CD14-positive monocyte (primary cell): ENCODE data around the gene FREM3. TPM values are rescaled to one million over a fixed set of nuclear protein-coding genes. Genes with fewer than 3 reads are reported as not detected.

Experiments
- DNase-seq, 3 donors: peaks; one replicate each; pipeline ENCODE4 v3.0.0-alpha.2; 2011 to 2022
- H2AFZ ChIP-seq: 2 replicates; pipeline ENCODE4 v1.6.0; 2012; ENCODE audit warnings: mild to moderate bottlenecking, low read depth, low read length, inconsistent platforms; ENCODE audit not compliant: insufficient read depth, poor library complexity, severe bottlenecking
- H3K27ac ChIP-seq, 2 donors: 1 replicate in 1 of 2; 2 replicates in 1 of 2; pipeline ENCODE4 v1.5.1; 2012 to 2013; ENCODE audit warnings: low read length in 2 of 2, control low read depth in 1 of 2, inconsistent platforms in 1 of 2, low read depth in 1 of 2, mild to moderate bottlenecking in 1 of 2
- H3K27me3 ChIP-seq, 2 donors: one replicate each; pipeline versions ENCODE4 v1.6.0 to v1.6.1; 2011 to 2013; ENCODE audit warnings: low read length in 2 of 2; ENCODE audit not compliant: control insufficient read depth in 2 of 2, insufficient read depth in 2 of 2
- H3K36me3 ChIP-seq, 2 donors: replicated peaks in 1 of 2; 1 replicate in 1 of 2; 2 replicates in 1 of 2; pipeline versions ENCODE4 v1.5.1 to v1.6.1; 2012 to 2013; ENCODE audit warnings: low read length in 2 of 2, control low read depth in 1 of 2, inconsistent platforms in 1 of 2, mild to moderate bottlenecking in 1 of 2; ENCODE audit not compliant: insufficient read depth in 2 of 2, control insufficient read depth in 1 of 2
- H3K4me1 ChIP-seq, 2 donors: 1 replicate in 1 of 2; 2 replicates in 1 of 2; pipeline versions ENCODE4 v1.5.1 to v1.6.1; 2012 to 2013; ENCODE audit warnings: low read length in 2 of 2, control low read depth in 1 of 2, inconsistent platforms in 1 of 2, mild to moderate bottlenecking in 1 of 2, moderate library complexity in 1 of 2; ENCODE audit not compliant: insufficient read depth in 2 of 2, control insufficient read depth in 1 of 2
- H3K4me2 ChIP-seq: replicated peaks from 2 replicates; pipeline ENCODE3; 2012; ENCODE audit warnings: low read length, moderate library complexity, mild to moderate bottlenecking; ENCODE audit not compliant: poor library complexity, severe bottlenecking; ENCODE audit errors: extremely low read depth
- H3K4me3 ChIP-seq, 3 experiments: fragments of 200-600 bp in 1 of 3; sonication (generic) in 1 of 3; replicated peaks in 1 of 3; 1 replicate in 2 of 3; 2 replicates in 1 of 3; pipeline ENCODE4 v1.5.1; 2011 to 2013; ENCODE audit warnings: low read length in 3 of 3, mild to moderate bottlenecking in 3 of 3, control low read depth in 2 of 3, low read depth in 2 of 3, inconsistent platforms in 1 of 3, moderate library complexity in 1 of 3
- H3K79me2 ChIP-seq: 2 replicates; pipeline ENCODE4 v1.6.0; 2012; ENCODE audit warnings: mild to moderate bottlenecking, control low read depth, inconsistent platforms, low read length, moderate library complexity; ENCODE audit not compliant: insufficient read depth
- H3K9ac ChIP-seq: 2 replicates; pipeline ENCODE4 v1.6.0; 2017; ENCODE audit warnings: low read length, mild to moderate bottlenecking; ENCODE audit not compliant: insufficient read depth, poor library complexity, severe bottlenecking
- H3K9me3 ChIP-seq, 2 donors: replicated peaks in 1 of 2; 1 replicate in 1 of 2; 2 replicates in 1 of 2; pipeline versions ENCODE4 v1.5.1 to v1.6.1; 2012 to 2013; ENCODE audit warnings: low read length in 2 of 2, control low read depth in 1 of 2; ENCODE audit not compliant: control insufficient read depth in 1 of 2, insufficient read depth in 1 of 2
- H4K20me1 ChIP-seq: 2 replicates; pipeline ENCODE4 v1.6.0; 2012; ENCODE audit warnings: mild to moderate bottlenecking, low read length, control low read depth, moderate library complexity; ENCODE audit not compliant: insufficient read depth
- H3K27ac Mint-ChIP-seq, 7 donors: one replicate each; pipeline ENCODE4 v1.8.0; 2020; ENCODE audit warnings: mild to moderate bottlenecking in 7 of 7, mixed read lengths in 7 of 7, moderate library complexity in 6 of 7, inconsistent platforms in 2 of 7
- H3K27me3 Mint-ChIP-seq, 3 donors: one replicate each; pipeline ENCODE4 v1.8.0; 2021 to 2022; ENCODE audit warnings: low read depth in 3 of 3, mild to moderate bottlenecking in 3 of 3, mixed read lengths in 3 of 3, moderate library complexity in 3 of 3, inconsistent platforms in 1 of 3
- H3K36me3 Mint-ChIP-seq, 2 donors: one replicate each; pipeline ENCODE4 v1.8.0; 2020; ENCODE audit warnings: mixed read lengths in 2 of 2, inconsistent platforms in 1 of 2, mild to moderate bottlenecking in 1 of 2
- H3K4me1 Mint-ChIP-seq: one replicate; pipeline ENCODE4 v1.8.0; 2020; ENCODE audit warnings: mild to moderate bottlenecking, mixed read lengths
- H3K4me3 Mint-ChIP-seq, 2 donors: one replicate each; pipeline ENCODE4 v1.8.0; 2020; ENCODE audit warnings: mild to moderate bottlenecking in 2 of 2, mixed read lengths in 2 of 2, moderate library complexity in 1 of 2
- H3K9me3 Mint-ChIP-seq, 7 donors: one replicate each; pipeline ENCODE4 v1.8.0; 2020 to 2022; ENCODE audit warnings: mixed read lengths in 7 of 7, mild to moderate bottlenecking in 6 of 7, moderate library complexity in 6 of 7, inconsistent platforms in 2 of 7
- WGBS: methylation state at CpG from one replicate; pipeline ENCODE4 v1.1.5; 2013; ENCODE audit warnings: missing lambda C conversion rate; ENCODE audit not compliant: insufficient coverage; 5-methylcytosine and 5-hydroxymethylcytosine counted together
- intact Hi-C, 2 donors: fragments of 100-400 bp; cut with micrococcal nuclease; formaldehyde crosslinking; loops; one replicate each; pipeline versions ENCODE4 v1.15.0 to v1.15.1; 2023
- polyA plus RNA-seq, 3 donors: library from polyadenylated mRNA; depleted of rRNA in 1 of 3; unstranded in 2 of 3; stranded (reverse) in 1 of 3; fragments of 300-500 nt in 2 of 3; fragments of >200 nt in 1 of 3; fragmentation: Illumina TruSeq in 2 of 3; gene quantifications; 1 replicate in 2 of 3; 2 replicates in 1 of 3; pipeline ENCODE4 v1.2.3, GENCODE V29; 2012 to 2021
- TF ChIP-seq, protein P1 (sequence below): fragments of 200-600 bp; IDR thresholded peaks from one replicate; pipeline ENCODE4 v1.8.0; 2022; ENCODE audit warnings: antibody characterized with exemption, mild to moderate bottlenecking

Gene FREM3
- polyA plus RNA-seq, 3 donors, result not detected

DNA sequence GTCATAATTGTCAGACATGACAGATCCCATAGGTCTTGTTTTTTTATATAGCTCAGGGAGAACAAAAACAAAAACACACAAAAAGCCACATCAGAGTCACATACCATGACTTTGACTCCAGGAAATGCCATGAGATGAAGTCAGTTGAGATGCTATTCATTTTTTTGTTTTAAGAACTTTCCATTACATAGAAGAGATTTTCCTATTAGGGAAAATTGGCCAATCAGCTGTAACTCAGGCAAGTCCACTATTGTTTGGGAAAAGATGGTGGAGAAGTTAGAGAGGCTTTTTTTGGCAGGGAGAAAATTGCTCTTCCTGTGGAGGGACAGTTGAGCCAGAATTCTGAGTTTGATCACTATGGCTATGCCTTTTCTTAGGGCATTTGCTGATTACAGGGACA, 114.4 kb downstream of the FREM3 start:
- peaks cover 6 to 27% (median 18%) of the 10 kb centered on the region in 7 donors for H3K9me3 Mint-ChIP-seq

DNA sequence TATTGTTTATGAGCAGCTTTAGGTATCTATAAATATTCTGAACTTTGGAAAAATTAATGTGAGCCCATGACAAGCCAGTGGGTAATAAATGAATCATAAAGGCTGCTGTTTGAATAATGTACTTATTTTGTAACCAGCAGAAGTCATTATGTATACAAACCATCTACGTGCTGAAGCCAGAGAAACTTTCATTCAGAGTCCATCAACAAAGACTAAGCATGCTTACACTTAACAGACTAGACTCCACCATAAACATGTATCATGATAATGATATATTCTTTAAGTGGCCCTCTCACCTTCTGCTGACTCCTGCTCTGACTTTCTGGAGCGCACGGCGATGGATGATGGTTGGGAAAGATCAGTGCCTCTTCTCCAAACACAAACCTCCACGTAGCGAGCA, 114.9 kb downstream of the FREM3 start:
- Histone ChIP-seq H3K4me2 (no peak overlapping the region), H3K36me3 (no peaks in the 10 kb centered on the region), H3K27ac (no peak overlapping the region), H3K9ac (no peak overlapping the region), H3K79me2 (no peaks in the 10 kb centered on the region), H4K20me1 (no peaks in the 10 kb centered on the region), H3K27me3 (no peaks in the 10 kb centered on the region), H3K9me3 (peaks cover 4 to 19% of the 10 kb centered on the region in 2 donors), H3K4me1 (no peaks in the 10 kb centered on the region), H3K4me3 (no peak overlapping the region), H2AFZ (no peak overlapping the region)
- Mint-ChIP-seq H3K4me3 (no peak overlapping the region), H3K4me1 (no peaks in the 10 kb centered on the region), H3K27ac (no peak overlapping the region), H3K27me3 (no peaks in the 10 kb centered on the region), H3K36me3 (no peaks in the 10 kb centered on the region), H3K9me3 (peaks cover 10 to 27% (median 18%) of the 10 kb centered on the region in 7 donors)
- DNase-seq, result no peak
- TF ChIP-seq, protein P1, sequence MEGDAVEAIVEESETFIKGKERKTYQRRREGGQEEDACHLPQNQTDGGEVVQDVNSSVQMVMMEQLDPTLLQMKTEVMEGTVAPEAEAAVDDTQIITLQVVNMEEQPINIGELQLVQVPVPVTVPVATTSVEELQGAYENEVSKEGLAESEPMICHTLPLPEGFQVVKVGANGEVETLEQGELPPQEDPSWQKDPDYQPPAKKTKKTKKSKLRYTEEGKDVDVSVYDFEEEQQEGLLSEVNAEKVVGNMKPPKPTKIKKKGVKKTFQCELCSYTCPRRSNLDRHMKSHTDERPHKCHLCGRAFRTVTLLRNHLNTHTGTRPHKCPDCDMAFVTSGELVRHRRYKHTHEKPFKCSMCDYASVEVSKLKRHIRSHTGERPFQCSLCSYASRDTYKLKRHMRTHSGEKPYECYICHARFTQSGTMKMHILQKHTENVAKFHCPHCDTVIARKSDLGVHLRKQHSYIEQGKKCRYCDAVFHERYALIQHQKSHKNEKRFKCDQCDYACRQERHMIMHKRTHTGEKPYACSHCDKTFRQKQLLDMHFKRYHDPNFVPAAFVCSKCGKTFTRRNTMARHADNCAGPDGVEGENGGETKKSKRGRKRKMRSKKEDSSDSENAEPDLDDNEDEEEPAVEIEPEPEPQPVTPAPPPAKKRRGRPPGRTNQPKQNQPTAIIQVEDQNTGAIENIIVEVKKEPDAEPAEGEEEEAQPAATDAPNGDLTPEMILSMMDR, result no peak
- intact Hi-C loops, result no loop called here
- WGBS, result no CpG with 5 or more reads among the region's 6 CpGs

More for the DNA sequence above, 114.4 kb downstream of the FREM3 start:
- Histone ChIP-seq H3K4me1 (no peaks in the 10 kb centered on the region), H3K79me2 (no peaks in the 10 kb centered on the region), H3K4me3 (no peak overlapping the region), H2AFZ (no peak overlapping the region), H3K9ac (no peak overlapping the region), H3K36me3 (no peaks in the 10 kb centered on the region), H3K27me3 (no peaks in the 10 kb centered on the region), H3K4me2 (no peak overlapping the region), H4K20me1 (no peaks in the 10 kb centered on the region), H3K27ac (no peak overlapping the region), H3K9me3 (peaks cover 4 to 15% of the 10 kb centered on the region in 2 donors)
- H3K36me3 Mint-ChIP-seq, result no peaks in the 10 kb centered on the region
- no peak overlapping the region for H3K4me3 Mint-ChIP-seq
- no peak overlapping the region for H3K27ac Mint-ChIP-seq
- DNase-seq, result no peak
- intact Hi-C loops, result no loop called here
- H3K4me1 Mint-ChIP-seq, result no peaks in the 10 kb centered on the region
- TF ChIP-seq, protein P1, result no peak
- H3K27me3 Mint-ChIP-seq, result no peaks in the 10 kb centered on the region
